ENCODE measurements around the gene CCDC88C. TPM values are rescaled to one million over a fixed set of nuclear protein-coding genes. Genes with fewer than 3 reads are reported as not detected.

Gene CCDC88C
- total RNA-seq, 1 donor from 2014 or later = 17.8 TPM

DNA sequence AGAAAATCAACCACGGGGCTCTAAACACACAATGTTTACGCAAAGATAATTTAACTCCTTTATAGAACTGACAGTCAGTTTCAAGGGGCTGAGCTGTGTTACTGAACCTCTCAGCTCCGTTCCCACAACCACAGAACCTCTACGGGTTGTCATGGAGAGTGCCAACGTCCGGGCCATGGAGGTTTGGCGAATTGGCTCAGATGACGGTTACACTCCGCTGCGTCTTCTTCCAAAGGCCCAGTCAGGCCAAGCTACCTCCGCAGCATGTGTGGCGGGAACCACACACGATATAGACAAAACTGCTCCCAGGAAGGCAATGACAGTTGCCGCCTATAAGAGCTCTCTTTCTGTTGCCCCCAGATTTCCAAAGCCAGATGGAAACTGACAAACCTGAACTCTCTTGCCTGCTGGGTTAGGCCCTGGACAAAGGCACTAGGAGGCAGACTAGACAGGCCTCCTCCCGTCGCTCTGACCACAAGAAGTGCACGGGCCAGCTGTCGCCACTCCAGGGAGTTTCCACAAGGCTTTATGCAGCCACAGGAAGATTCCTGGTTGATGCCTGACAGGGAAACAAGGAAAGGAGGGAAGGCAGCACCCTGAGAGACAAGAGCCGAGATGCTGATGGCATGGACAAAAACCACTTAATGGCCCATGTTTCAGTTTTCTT is 30.3 kb downstream of the CCDC88C start:
- Histone ChIP-seq H3K36me3 (no peaks in the 10 kb centered on the region), H3K9me3 (ENCODE audit: low read depth) (no peaks in the 10 kb centered on the region), H3F3A (ENCODE audit: low read depth) (peaks cover 12% of the 10 kb centered on the region), H3K4me2 (peak overlapping the region; percentile 7), H2AFZ (replicated peaks) (no peak overlapping the region), H3K4me1 (peaks cover 35% of the 10 kb centered on the region), H3K27ac (no peak overlapping the region), H4K20me1 (ENCODE audit: low read depth) (peaks cover 83% of the 10 kb centered on the region), H3K4me3 (no peak overlapping the region), H3K27me3 (no peaks in the 10 kb centered on the region), H3K9ac (no peak overlapping the region), H3K79me2 (ENCODE audit: low read depth) (peaks cover 100% of the 10 kb centered on the region)
- H3K27me3 Mint-ChIP-seq (ENCODE audit: insufficient read depth, low read depth) = peaks cover 5% of the 10 kb centered on the region
- H3K4me1 Mint-ChIP-seq = peaks cover 46% of the 10 kb centered on the region
- peaks cover 17% of the 10 kb centered on the region for H3K36me3 Mint-ChIP-seq
- TF ChIP-seq EZH2phosphoT487 (IDR thresholded peaks at IDR 0.05) (no peak), EZH2 (IDR thresholded peaks at IDR 0.05) (no peak)
- TF ChIP-seq, protein P1, sequence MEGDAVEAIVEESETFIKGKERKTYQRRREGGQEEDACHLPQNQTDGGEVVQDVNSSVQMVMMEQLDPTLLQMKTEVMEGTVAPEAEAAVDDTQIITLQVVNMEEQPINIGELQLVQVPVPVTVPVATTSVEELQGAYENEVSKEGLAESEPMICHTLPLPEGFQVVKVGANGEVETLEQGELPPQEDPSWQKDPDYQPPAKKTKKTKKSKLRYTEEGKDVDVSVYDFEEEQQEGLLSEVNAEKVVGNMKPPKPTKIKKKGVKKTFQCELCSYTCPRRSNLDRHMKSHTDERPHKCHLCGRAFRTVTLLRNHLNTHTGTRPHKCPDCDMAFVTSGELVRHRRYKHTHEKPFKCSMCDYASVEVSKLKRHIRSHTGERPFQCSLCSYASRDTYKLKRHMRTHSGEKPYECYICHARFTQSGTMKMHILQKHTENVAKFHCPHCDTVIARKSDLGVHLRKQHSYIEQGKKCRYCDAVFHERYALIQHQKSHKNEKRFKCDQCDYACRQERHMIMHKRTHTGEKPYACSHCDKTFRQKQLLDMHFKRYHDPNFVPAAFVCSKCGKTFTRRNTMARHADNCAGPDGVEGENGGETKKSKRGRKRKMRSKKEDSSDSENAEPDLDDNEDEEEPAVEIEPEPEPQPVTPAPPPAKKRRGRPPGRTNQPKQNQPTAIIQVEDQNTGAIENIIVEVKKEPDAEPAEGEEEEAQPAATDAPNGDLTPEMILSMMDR (IDR thresholded peaks at IDR 0.05) = no peak
- no peaks in the 10 kb centered on the region for H3K9me3 Mint-ChIP-seq
- H3K27ac Mint-ChIP-seq = peak overlapping the region; percentile 54
- no peak for DNase-seq (ENCODE audit: low spot score)
- no peak overlapping the region for H3K4me3 Mint-ChIP-seq

DNA sequence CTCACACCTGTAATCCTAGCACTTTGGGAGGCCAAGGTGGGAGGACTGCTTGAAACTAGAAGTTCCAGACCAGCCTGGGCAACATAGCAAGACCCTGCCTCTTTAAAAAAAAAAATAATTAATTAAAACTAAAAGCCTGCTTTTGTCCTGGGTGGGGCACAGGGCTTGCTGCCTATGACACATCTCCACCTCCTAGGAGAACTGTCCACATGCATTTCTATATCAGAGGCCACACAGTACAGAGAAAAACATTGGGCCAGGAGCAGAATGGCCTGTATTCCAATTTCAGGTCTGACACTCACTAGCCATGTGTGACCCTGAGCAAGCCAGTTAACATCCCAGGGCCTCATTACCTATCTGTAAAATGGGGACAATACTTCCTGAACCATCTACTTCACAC is 31.9 kb downstream of the CCDC88C start:
- H4K20me1 ChIP-seq (ENCODE audit: low read depth) = peaks cover 89% of the 10 kb centered on the region
- H3K36me3 Mint-ChIP-seq = peaks cover 18% of the 10 kb centered on the region
- peaks cover 100% of the 10 kb centered on the region for H3K79me2 ChIP-seq (ENCODE audit: low read depth)
- H2AFZ ChIP-seq (replicated peaks) = no peak overlapping the region
- H3K9me3 ChIP-seq (ENCODE audit: low read depth) = no peaks in the 10 kb centered on the region
- H3K4me3 ChIP-seq = no peak overlapping the region
- TF ChIP-seq EZH2 (IDR thresholded peaks at IDR 0.05) = no peak
- TF ChIP-seq, protein P1 (IDR thresholded peaks at IDR 0.05) = no peak
- TF ChIP-seq EZH2phosphoT487 (IDR thresholded peaks at IDR 0.05) = no peak
- H3K4me3 Mint-ChIP-seq = no peak overlapping the region
- no peak overlapping the region for H3K27ac Mint-ChIP-seq
- H3K9ac ChIP-seq = no peak overlapping the region
- peaks cover 35% of the 10 kb centered on the region for H3K4me1 ChIP-seq
- no peak overlapping the region for H3K27ac ChIP-seq
- H3K4me2 ChIP-seq = no peak overlapping the region
- no peaks in the 10 kb centered on the region for H3K36me3 ChIP-seq
- no peaks in the 10 kb centered on the region for H3K27me3 ChIP-seq
- no peaks in the 10 kb centered on the region for H3K9me3 Mint-ChIP-seq
- peaks cover 8% of the 10 kb centered on the region for H3K27me3 Mint-ChIP-seq (ENCODE audit: insufficient read depth, low read depth)
- no peak for DNase-seq (ENCODE audit: low spot score)
- H3F3A ChIP-seq (ENCODE audit: low read depth) = peaks cover 11% of the 10 kb centered on the region
- peaks cover 54% of the 10 kb centered on the region for H3K4me1 Mint-ChIP-seq

DNA sequence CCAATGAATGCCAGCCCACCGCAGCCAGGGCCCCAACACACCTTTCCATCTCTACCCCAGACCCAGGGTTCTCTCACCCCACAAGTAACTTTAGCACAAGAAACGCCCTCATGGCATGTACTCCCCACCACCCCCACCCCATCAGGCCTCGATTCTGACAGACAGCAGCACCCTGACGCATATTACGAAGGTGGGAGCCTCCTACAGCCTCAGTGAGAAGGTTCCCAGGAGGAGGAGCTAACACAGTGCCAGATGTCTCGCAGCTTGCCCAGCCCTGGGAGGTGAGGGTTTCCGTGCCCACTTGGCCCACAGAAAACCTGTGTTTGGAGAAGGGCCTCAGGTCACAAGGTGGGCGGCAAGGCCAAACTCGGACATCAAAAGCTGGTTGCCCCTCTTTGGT is 32.4 kb downstream of the CCDC88C start:
- peaks cover 13% of the 10 kb centered on the region for H3F3A ChIP-seq (ENCODE audit: low read depth)
- Mint-ChIP-seq H3K4me3 (no peak overlapping the region), H3K9me3 (no peaks in the 10 kb centered on the region), H3K4me1 (peaks cover 59% of the 10 kb centered on the region), H3K27me3 (ENCODE audit: insufficient read depth, low read depth) (peaks cover 10% of the 10 kb centered on the region), H3K36me3 (peaks cover 17% of the 10 kb centered on the region), H3K27ac (no peak overlapping the region)
- H3K9me3 ChIP-seq (ENCODE audit: low read depth) = no peaks in the 10 kb centered on the region
- no peak overlapping the region for H3K27ac ChIP-seq
- peaks cover 40% of the 10 kb centered on the region for H3K4me1 ChIP-seq
- H4K20me1 ChIP-seq (ENCODE audit: low read depth) = peaks cover 89% of the 10 kb centered on the region
- no peak overlapping the region for H3K9ac ChIP-seq
- H3K27me3 ChIP-seq = no peaks in the 10 kb centered on the region
- no peak overlapping the region for H2AFZ ChIP-seq (replicated peaks)
- no peak overlapping the region for H3K4me3 ChIP-seq
- no peak overlapping the region for H3K4me2 ChIP-seq
- peaks cover 100% of the 10 kb centered on the region for H3K79me2 ChIP-seq (ENCODE audit: low read depth)
- no peaks in the 10 kb centered on the region for H3K36me3 ChIP-seq
- TF ChIP-seq EZH2 (IDR thresholded peaks at IDR 0.05) (no peak), EZH2phosphoT487 (IDR thresholded peaks at IDR 0.05) (no peak)
- TF ChIP-seq, protein P1 (IDR thresholded peaks at IDR 0.05) = no peak
- DNase-seq (ENCODE audit: low spot score) = no peak
